Heart left ventricle (tissue), 16 donors: ENCODE data around the gene FKBP5. TPM values are rescaled to one million over a fixed set of nuclear protein-coding genes. Genes with fewer than 3 reads are reported as not detected.
A peak's percentile ranks its signal among the peaks of the same experiment; 100 is the strongest.

ENCODE experiments used
- ATAC-seq, 4 donors: fragments of 200-7000 bp; cut with Tn5 transposase; one replicate each; pipeline ENCODE4 v1.9.1; 2020 to 2022; ENCODE audit warnings: moderate library complexity in 4 of 4, mild to moderate bottlenecking in 3 of 4, moderate number of reproducible peaks in 1 of 4
- DNase-seq, 5 donors: peaks; one replicate each; pipeline ENCODE4 v3.0.0-alpha.2; 2020
- H3K27ac ChIP-seq, 12 donors: fragments of 200-600 bp; sonication (generic) in 4 of 12; one replicate each; pipeline versions ENCODE4 v1.5.0 to v1.8.0; 2016 to 2022; ENCODE audit warnings: mild to moderate bottlenecking in 2 of 12
- H3K27me3 ChIP-seq, 9 donors: fragments of 200-600 bp; sonication (generic) in 2 of 9; one replicate each; pipeline versions ENCODE4 v1.5.1 to v1.8.0; 2016 to 2022; ENCODE audit warnings: mild to moderate bottlenecking in 3 of 9
- H3K36me3 ChIP-seq, 9 donors: fragments of 200-600 bp; sonication (generic) in 2 of 9; one replicate each; pipeline versions ENCODE4 v1.5.0 to v1.8.0; 2018 to 2022; ENCODE audit warnings: mild to moderate bottlenecking in 2 of 9
- H3K4me1 ChIP-seq, 12 donors: fragments of 200-600 bp; sonication (generic) in 4 of 12; one replicate each; pipeline versions ENCODE4 v1.5.0 to v1.8.0; 2016 to 2022; ENCODE audit warnings: mild to moderate bottlenecking in 3 of 12
- H3K4me3 ChIP-seq, 12 donors: fragments of 200-600 bp; sonication (generic) in 4 of 12; one replicate each; pipeline versions ENCODE4 v1.5.0 to v1.8.0; 2017 to 2022; ENCODE audit warnings: mild to moderate bottlenecking in 9 of 12, moderate library complexity in 4 of 12
- H3K9me3 ChIP-seq, 12 donors: fragments of 200-600 bp; sonication (generic) in 4 of 12; one replicate each; pipeline versions ENCODE4 v1.5.0 to v1.8.0; 2016 to 2022; ENCODE audit warnings: mild to moderate bottlenecking in 1 of 12
- CTCF ChIP-seq, 12 donors: fragments of 200-600 bp; sonication (generic) in 4 of 12; IDR thresholded peaks; one replicate each; pipeline versions ENCODE4 v1.5.0 to v1.8.0; 2018 to 2022; ENCODE audit warnings: antibody characterized with exemption in 12 of 12, mild to moderate bottlenecking in 5 of 12
- POLR2A ChIP-seq, 2 donors: fragments of 450-650 bp; IDR thresholded peaks; one replicate each; pipeline ENCODE4 v1.6.1; 2017; ENCODE audit warnings: antibody characterized with exemption in 2 of 2, mild to moderate bottlenecking in 2 of 2, moderate library complexity in 2 of 2
- WGBS, 4 donors: extraction: QIAGEN DNeasy Blood & Tissue Kit in 2 of 4; methylation state at CpG; one replicate each; pipeline versions ENCODE4 v1.1.5 to v1.1.7; 2013 to 2018; 5-methylcytosine and 5-hydroxymethylcytosine counted together
- intact Hi-C, 10 donors: fragments of 100-400 bp; cut with DNase I; formaldehyde crosslinking; loops; one replicate each; pipeline versions ENCODE4 v1.11.1 to v1.14.2; 2022
- polyA plus RNA-seq, 2 donors: library from polyadenylated mRNA; stranded (reverse); fragments of 200-250 nt; gene quantifications; one replicate each; pipeline ENCODE4 v1.2.3, GENCODE V29; 2013
- total RNA-seq, 9 donors: library from RNA; depleted of rRNA in 2 of 9; stranded (reverse); fragments of >200 nt in 2 of 9; fragmentation: NEBNext Ultra II Directional in 3 of 9; extraction: Animal tissue kit (Norgen Biotek cat#: 25700) in 3 of 9; gene quantifications; one replicate each; pipeline versions ENCODE4 v1.1.0 to v1.2.4, GENCODE V29; 2016 to 2023
- donor health status: ischemic (EF 13 %, LVEDD 7.1; RV severe dilation, severe dysfunction).
- donor health status: healthy with polysubstance abuse.
- donor health status: DM: no; HTN: yes; CAD: no.
- donor health status: DM: no; HTN: no; CAD: no.
- donor health status: ischemic (EF 25% LVEDD 6.9; RV normal size, moderate dysfunction).
- donor health status: ischemic (EF 25% LVEDD 5.7; RV mildly dilated, moderate dysfunction).
- donor health status: healthy.
- donor health status: DM: yes; HTN: yes; CAD: no.
- donor health status: ischemic (EF 35%, LVEDD 5.7; RV mildly dilated, moderate dysfunction).
- donor health status: nonischemic (EF 11% LVEDD 7.7; RV severe dilation, severe dysfunction).
- donor health status: DM: yes; HTN: yes; CAD: no.
- donor health status: PGD.
- donor health status: ischemic (EF 29% LVEDD 5.4; RV normal size, mild dysfunction).
- donor health status: nonischemic (EF 23%, LVEDD 6.1; RV moderate dilation, normal function).

The FKBP5 gene
- total and polyA plus RNA-seq, 11 donors, result 19.7 to 351 (median 104) TPM

- TF ChIP-seq POLR2A (IDR thresholded peaks at IDR 0.05) (no peak), CTCF (IDR thresholded peaks at IDR 0.05) (no peak)
- Histone ChIP-seq H3K27ac (peak overlapping the region; percentile 84 to 100 (median 94)), H3K4me3 (peak overlapping the region in 8 of 12 donors; percentile 1 to 46 (median 34)), H3K9me3 (no peaks in the 10 kb centered on the region), H3K27me3 (no peaks in the 10 kb centered on the region), H3K36me3 (peaks cover 0 to 4% (median 0%) of the 10 kb centered on the region in 9 donors), H3K4me1 (peaks cover 28 to 96% (median 45%) of the 10 kb centered on the region in 12 donors)
- intact Hi-C loops, result loop anchor here in 5 of 10 donors (1.0 to 5.0 kb wide), 6 partner anchors 12 to 130 kb away; partner anchors contain the start of gene FKBP5 (in 4 of the 5)
- peak in 1 of 5 donors; percentile 13 for DNase-seq
- WGBS, 4 donors, result 25 to 28% (median 28%) methylated on average over 6 of the region's 6 CpGs
- peak; percentile 65 to 90 (median 83) for ATAC-seq
Measured at GRCh38 chr6:35602133-35602946, 86.4 kb downstream of the FKBP5 start.

- Histone ChIP-seq H3K27me3 (no peaks in the 10 kb centered on the region), H3K4me3 (peak overlapping the region in 10 of 12 donors; percentile 5 to 46 (median 27)), H3K4me1 (peaks cover 29 to 100% (median 45%) of the 10 kb centered on the region in 12 donors), H3K27ac (peak overlapping the region; percentile 84 to 100 (median 94)), H3K9me3 (no peaks in the 10 kb centered on the region), H3K36me3 (peaks cover 0 to 8% (median 6%) of the 10 kb centered on the region in 9 donors)
- intact Hi-C loops, result loop anchor here in 6 of 10 donors (1.0 to 5.0 kb wide), 8 partner anchors 11 to 131 kb away; partner anchors contain the start of gene FKBP5 (in 4 of the 6)
- WGBS, 4 donors, result 3 to 7% (median 5%) methylated on average over 8 of the region's 8 CpGs
- peak; percentile 88 to 91 (median 90) for ATAC-seq
- no peak for TF ChIP-seq POLR2A (IDR thresholded peaks at IDR 0.05)
- TF ChIP-seq CTCF (IDR thresholded peaks at IDR 0.05), result no peak
- peak in 4 of 5 donors; percentile 17 to 74 (median 43) for DNase-seq
Measured at GRCh38 chr6:35601331-35602132, 87.2 kb downstream of the FKBP5 start.

GRCh38 chr6:35600659-35601125, 88.0 kb downstream of the FKBP5 start:
- Histone ChIP-seq H3K9me3 (no peaks in the 10 kb centered on the region), H3K27ac (peak overlapping the region; percentile 84 to 100 (median 94)), H3K4me3 (peak overlapping the region in 7 of 12 donors; percentile 6 to 46 (median 28)), H3K27me3 (no peaks in the 10 kb centered on the region), H3K36me3 (peaks cover 0 to 17% (median 12%) of the 10 kb centered on the region in 9 donors), H3K4me1 (peaks cover 29 to 100% (median 45%) of the 10 kb centered on the region in 12 donors)
- TF ChIP-seq POLR2A (IDR thresholded peaks at IDR 0.05), result no peak
- no peak for TF ChIP-seq CTCF (IDR thresholded peaks at IDR 0.05)
- intact Hi-C loops, result loop anchor here in 6 of 10 donors (2.0 to 5.0 kb wide), 4 partner anchors 87 to 132 kb away; partner anchors contain the start of gene FKBP5 (in 4 of the 6)
- DNase-seq (no peak), ATAC-seq (no peak)
- 3 to 19% (median 16%) methylated on average over 1 of the region's 1 CpG for WGBS, 4 donors
